Activated T-helper 9 cell treated with anti-CD3 and anti-CD28 coated beads, Interleukin-2, amount 50 U/mL, for 16 hours (primary cell): ENCODE measurements around the gene MED29.

ENCODE experiments used
- DNase-seq: peaks from one replicate; pipeline ENCODE4 v3.0.0-alpha.2; 2020; ENCODE audit warnings: low read depth

The MED29 gene

GRCh38 chr19:39398297-39398864, 7.2 kb downstream of the MED29 start:
- DNase-seq, result peak; percentile 41

GRCh38 chr19:39399668-39400050, 8.5 kb downstream of the MED29 start:
- DNase-seq, result no peak

- DNase-seq, result no peak
Measured at GRCh38 chr19:39400061-39400460, 8.9 kb downstream of the MED29 start.

- no peak for DNase-seq
Measured at GRCh38 chr19:39401070-39401548, 9.9 kb downstream of the MED29 start.

GRCh38 chr19:39401549-39402345, 10.6 kb downstream of the MED29 start:
- DNase-seq, result peak; percentile 70

- DNase-seq, result peak; percentile 78
Measured at GRCh38 chr19:39402346-39403300, 11.4 kb downstream of the MED29 start.

GRCh38 chr19:39403331-39404312, 12.4 kb downstream of the MED29 start:
- DNase-seq, result peak; percentile 98

- DNase-seq, result no peak
Measured at GRCh38 chr19:39405261-39405957, 14.2 kb downstream of the MED29 start.

- DNase-seq, result peak; percentile 70
Measured at GRCh38 chr19:39405958-39406655, 14.9 kb downstream of the MED29 start.

GRCh38 chr19:39406656-39407409, 15.7 kb downstream of the MED29 start, which contains the start of gene ZFP36:
Gene ZFP36, plus strand, starts transcription at chr19:39406847. Its CDS starts 58 bp downstream, at chr19:39406905.
- DNase-seq, result peak; percentile 82

- DNase-seq, result no peak
Measured at GRCh38 chr19:39407410-39407659, 16.2 kb downstream of the MED29 start.

GRCh38 chr19:39407660-39408391, 16.6 kb downstream of the MED29 start:
- peak; percentile 42 for DNase-seq

GRCh38 chr19:39408392-39409207, 17.4 kb downstream of the MED29 start:
- no peak for DNase-seq

GRCh38 chr19:39409208-39410016, 18.2 kb downstream of the MED29 start:
- DNase-seq, result peak; percentile 63

GRCh38 chr19:39410017-39410830, 19.0 kb downstream of the MED29 start:
- DNase-seq, result peak; percentile 53

- no peak for DNase-seq
Measured at GRCh38 chr19:39410831-39411080, 19.6 kb downstream of the MED29 start.
